GM21825 (cell line): ENCODE data around the gene DIP2C.
"Not testable (repeated sequence)": the region's sequence is repeated elsewhere in the genome, so short reads cannot be mapped to it uniquely, and the experiment has no call there.

Experiments used
- ATAC-seq: cut with Tn5 transposase; IDR thresholded peaks from one replicate; pipeline ENCODE4 v1.9.1; 2021; ENCODE audit warnings: mild to moderate bottlenecking, moderate library complexity; ENCODE audit not compliant: unreplicated experiment

The DIP2C gene

DNA sequence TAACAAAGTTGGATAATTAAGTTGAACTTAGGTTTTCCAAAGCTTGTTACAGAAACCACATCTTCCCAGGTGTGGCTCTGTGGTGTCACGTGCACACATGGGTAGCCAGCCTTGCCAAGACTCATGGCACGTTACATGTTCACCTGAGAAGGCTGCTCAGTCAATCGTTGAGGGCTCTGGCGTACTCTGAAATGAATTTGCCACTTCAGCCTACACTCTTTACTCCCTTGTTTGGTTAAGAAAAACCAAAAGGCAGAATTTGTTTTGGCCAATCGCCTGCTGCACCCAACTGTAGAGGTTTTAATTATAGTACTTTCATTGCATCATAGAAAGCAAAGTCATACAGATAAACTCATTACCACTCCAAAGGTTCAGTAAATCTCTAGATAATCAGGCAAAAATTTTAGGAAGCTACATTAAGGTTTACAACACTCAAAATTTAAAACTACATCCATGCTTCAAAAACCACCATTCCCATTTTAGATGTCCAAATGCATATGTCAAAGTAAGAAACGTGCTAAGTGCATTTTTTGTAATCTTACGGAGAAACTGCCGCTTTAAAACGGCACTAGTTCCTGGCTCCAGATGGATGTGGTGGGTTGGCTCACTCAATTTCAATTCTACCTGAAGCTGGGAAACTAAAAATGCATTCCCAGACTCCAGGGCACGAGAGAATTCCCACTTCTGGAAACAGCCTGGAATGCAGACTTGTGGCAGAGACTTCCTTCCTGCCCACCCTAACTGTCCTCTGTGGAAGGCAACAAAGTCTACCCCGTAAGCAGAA, 88.4 kb downstream of the DIP2C start:
- ATAC-seq: no peak

DNA sequence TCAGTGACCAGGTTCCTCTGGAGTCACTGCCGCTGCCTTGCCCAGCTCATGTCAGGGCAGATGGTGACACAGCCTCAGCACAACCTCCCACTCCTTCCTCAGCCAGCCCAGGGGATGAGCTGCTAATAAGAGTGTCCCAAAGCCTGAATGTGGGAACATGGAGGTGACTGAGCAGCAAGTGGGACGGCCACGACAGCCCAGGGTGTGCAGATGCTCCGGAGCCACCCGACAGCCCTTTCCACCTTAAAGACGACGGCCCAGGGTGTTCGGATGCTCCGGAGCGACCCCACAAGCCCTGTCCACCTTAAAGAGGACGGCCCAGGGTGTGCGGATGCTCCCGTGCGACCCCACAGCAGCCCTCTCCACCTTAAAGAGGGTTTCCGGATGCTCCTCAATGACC, 89.2 kb downstream of the DIP2C start:
- no peak for ATAC-seq

DNA sequence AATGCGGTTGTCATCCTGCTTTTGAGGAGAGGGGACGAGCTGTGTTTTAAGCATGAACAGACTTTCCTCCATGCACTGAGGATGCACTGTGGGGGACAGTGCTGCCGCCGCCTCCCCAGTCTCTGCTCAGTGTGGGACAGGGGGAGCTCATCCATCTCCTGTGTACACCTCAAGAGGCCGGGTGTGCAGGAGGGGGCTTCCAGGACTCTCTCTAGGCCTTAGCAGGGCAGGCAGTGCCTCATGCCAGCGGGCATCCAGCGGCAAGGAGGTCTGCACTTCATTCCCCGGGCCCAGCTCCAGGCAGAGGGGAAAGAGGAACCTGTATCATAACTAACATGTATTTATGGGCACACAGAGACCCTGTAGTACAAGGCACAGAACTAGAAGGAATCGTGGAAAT, 89.7 kb downstream of the DIP2C start:
- no peak for ATAC-seq

DNA sequence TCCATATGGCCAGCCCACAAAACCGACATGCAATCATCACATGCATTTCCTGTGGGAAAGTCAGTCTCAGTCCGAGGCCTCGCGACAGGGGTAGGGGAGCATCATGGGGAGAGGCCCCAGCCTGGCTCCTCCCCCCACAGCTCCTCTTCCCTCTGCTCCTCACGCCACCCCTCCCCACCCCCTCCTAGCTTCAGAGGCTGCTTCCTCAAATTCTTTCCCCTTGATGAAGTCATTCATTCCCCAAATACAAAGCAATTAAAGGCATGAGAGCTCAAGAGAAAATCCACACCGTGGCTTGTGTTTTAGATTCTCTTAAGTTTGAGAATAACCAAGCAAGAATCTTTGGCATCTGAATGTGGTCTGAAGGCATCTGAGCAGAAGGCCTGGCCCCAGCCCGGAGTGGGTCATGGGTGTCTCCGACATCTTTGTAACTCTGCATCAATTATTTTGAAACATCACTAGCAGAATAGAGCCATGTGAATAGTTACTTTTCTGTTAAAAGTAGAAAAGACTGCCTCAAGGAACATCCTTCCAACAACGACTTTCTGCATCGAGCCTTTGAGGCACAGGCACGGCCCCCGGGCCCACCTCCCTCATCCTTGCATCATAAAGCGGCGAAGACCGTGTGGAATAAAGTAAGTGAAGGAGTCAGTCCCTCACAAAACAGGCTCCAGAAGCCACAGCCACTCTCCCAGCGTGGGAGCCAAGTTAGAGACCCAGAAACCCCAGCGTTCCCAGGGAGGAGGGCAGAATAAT, 90.9 kb downstream of the DIP2C start:
- ATAC-seq: no peak

DNA sequence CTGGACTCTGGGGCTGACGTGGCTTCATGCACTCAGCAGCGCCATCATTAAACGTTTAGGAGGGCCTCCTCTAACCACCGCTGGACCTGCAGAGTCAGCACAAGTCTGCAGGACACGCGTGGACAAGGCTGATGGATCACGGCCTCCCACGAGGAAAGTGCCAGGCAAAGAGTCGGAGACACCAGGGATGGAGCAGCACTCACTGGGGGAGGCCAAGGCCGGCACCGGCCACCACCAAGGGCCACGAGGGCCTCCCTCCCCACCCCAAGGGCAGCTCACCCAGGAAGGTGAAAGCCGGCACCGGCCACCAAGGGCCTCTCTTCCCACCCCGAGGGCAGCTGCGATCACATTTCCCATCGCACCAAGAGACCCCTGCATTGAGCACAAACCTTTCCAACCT, 91.5 kb downstream of the DIP2C start:
- ATAC-seq: no peak

DNA sequence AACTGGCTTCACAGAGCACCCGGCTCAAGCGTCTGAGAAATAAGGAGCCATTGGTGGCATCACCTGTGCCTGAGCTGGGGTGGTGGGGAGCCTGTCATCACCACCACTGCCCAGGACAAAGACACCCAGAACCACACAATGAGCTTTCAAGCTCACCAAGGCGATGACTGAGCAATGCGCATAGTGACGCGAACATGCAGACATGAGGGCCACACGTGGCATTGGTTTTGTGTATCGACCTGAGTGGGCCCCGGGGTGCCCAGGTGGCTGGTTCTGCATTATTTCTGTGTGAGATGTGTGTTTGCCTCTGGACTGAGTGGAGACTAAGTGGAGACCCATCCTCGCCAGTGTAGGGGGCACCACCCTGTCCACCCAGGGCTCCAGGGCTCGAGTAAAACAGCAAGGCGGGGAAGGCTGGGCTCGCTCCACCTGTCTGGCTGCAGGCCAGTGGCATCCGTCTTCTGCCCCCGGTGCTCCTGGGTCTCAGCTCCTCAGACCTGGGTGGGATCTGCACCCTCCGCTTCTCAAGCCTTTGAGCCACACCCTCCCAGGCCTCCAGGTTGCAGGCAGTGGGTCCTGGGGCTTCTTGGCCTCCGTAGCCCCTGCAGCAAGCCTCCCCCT, 92.6 kb downstream of the DIP2C start:
- no peak for ATAC-seq

DNA sequence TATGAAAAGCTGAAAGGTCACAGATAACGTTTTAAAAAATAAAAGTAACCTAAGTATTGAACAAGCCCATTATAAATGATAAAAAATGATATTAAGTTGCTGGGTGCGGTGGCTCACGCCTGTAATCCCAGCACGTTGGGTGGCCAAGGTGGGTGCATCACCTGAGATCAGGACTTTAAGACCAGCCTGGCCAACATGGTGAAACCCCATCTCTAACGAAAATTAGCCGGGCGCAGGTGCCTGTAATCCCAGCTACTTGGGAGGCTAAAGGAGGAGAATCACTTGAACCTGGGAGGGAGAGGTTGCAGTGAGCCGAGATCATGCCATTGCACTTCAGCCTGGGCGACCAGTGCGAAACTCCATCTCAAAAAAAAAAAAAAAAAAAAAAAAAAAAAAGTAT, 93.3 kb downstream of the DIP2C start:
- not testable (repeated sequence) for ATAC-seq

DNA sequence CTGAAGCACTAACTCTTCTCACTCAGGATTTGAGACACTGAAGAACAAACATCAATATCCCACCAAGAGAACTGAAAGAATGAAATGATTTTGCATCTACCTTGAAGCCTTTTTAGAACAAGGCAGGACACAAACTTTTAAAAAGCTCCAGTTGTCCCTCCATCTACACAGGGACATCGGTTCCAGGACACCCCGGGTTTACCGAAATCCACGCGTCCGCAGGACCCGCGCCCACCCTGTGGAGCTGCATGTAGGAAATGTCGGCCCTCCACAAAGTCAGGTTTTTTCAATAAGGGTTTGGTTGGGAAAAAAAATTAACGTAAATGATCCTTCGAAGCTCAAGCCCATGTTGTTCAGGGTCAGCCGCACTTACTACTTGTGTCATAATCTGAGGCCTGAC, 94.0 kb downstream of the DIP2C start:
- ATAC-seq: no peak

DNA sequence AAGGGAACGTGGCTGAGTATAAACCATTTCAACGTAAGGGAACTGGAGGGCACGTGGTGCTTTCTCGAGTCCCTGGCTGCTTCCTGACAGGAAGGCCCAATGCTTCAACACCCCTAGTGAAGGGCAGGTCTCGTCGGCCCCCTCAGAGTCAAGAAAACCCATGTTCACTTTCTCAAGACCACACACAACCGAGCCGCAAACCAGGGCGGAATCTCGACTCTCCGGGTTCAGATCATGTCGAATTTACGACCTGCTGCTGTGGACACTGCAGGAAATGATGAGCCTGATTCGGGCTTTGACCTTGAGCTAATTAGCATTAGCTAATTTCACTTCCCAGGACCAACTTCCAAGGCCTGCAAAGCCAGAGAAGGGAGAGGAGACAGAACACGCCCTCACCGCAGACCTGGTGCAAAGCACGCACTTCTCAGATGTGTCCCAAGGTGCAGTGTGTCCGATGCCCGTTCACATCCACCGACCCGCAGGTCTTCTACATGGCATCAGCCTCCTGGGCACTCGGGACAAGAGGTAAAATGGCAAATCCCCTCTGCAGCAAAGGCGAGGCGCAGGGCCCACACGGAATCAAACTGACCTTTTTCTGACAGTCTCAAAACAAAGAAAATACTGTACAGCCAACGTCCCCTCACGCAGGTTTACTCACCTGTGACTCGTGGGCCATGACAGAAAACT, 94.7 kb downstream of the DIP2C start:
- ATAC-seq: no peak

DNA sequence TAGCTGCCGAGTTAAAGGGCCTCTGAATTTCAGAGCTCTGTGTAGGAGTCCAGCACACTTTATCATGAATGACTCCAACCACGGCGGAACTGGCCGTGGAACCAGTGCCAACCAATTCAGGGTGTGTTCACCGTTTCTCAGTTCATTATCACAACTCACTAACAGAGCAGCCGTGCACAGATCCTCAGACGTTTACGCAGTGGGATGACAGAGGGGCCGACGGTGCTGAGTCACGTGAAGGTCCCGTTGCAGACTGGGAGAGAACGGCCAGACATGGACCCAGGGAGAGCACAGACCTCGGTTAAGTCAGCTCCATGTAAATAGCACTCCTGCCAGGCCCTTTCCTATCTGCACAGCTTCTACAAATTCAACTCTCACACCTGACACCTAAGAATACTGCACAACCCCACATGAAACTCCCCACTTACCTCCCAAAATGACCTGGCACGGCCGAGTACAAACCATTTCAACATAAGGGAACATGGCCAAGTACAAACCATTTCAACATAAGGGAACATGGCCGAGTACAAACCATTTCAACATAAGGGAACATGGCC, 95.5 kb downstream of the DIP2C start:
- ATAC-seq: no peak

DNA sequence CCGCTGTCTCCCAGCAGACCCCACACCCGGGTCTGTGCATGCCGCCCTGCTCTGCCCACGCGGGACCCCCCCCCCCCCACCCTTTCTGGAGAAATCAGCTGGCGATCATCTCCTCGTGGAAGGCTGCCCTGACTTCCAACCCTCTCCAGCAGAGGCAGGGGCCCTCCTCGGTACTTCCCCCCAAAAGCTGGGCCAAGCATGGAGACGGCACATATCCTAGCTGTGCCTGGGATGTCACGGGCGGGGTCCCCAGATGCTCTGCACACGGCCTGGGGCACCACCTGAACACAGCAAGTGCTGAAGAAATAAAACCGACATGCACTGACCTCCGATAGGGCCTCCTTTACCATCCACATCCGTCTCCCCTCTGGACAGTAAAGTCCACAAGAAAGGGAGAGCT, 96.0 kb downstream of the DIP2C start:
- ATAC-seq: no peak

DNA sequence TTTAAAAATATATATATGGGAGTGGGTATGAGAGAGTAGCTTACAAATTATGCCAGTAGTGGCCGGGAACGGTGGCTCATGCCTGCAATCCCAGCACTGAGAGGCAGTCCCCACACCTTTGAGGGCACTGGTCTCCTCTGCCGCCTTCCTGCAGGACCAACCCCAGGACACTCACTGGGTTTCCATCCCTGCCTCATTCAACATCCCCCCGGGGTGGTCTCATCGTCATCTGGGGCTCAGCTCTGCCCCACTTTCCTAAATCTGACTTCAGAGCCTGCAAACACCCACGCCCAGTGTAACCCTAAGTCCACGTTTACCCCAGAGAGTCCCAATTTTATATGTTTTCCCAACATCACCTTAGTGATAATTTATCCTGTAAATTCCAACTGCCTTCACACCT, 96.5 kb downstream of the DIP2C start:
- no peak for ATAC-seq

DNA sequence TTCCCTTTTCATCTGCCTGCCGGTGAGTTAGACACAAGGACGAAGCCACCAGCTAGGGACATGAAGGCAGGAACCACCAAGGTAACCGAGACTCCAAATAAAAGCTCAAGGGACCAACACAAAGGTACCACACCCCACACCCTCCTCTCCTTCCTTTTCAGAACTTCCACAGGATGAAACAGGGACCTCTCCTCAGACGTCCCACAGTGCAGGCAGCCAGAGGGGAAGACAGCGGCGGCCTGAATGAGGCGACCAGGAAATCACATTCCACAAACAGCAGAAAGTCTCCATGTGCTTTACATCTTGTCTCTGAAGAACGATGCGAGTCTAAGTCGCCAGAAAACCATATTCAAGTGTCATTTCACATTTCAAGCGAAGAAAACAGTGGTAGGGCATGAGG, 97.8 kb downstream of the DIP2C start:
- ATAC-seq: no peak

DNA sequence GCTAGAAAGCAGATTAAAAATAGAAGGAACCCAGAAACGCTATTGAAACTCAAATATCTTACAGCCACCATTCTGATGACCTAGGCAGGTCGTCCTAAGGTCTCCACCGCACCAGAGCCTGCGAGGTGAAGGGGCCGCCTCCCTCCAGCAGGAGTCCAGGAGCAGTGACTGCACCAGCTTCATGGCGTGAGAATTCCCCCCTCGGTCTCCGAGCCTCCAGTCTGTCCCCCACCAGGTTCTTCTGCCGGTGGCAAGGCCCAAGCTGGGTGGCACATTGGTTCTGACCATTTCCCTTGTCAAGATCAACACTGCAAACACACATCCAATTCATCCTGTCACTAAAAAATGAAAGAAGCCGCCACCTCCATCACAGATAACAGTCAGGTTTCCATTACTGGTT, 98.7 kb downstream of the DIP2C start:
- ATAC-seq: no peak

DNA sequence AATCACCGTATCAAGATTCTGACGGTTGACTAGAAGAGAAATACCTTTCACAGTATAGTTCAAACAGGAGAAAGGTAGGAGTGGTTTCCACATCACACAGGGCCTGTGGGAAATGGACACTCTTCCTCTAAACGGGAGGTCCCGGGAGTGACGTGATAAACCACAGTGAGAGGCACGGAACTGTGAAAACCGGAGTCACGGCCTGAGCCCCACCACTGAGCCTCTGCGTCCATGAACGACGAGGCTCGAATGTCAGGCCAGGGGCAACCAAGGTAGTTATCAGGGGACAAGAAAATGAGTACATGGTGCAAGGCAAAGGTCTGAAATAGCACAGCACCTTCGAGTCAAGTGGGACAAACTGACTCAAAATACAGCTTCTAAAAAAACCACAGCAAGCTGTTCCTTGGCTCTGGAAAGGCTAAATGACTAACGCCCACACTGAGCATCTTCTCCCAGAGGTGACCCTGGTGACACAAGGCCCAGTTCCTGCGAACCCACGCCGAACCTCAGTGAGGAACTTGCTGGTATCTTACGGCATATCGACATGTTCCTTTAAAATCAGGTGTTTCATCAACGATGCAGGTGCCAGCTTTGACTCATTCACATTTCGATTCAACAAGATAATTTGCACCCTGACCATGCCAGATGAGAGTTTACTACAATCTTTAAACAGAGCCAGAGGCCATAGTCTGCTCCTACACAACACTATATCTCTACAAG, 99.3 kb downstream of the DIP2C start:
- no peak for ATAC-seq

DNA sequence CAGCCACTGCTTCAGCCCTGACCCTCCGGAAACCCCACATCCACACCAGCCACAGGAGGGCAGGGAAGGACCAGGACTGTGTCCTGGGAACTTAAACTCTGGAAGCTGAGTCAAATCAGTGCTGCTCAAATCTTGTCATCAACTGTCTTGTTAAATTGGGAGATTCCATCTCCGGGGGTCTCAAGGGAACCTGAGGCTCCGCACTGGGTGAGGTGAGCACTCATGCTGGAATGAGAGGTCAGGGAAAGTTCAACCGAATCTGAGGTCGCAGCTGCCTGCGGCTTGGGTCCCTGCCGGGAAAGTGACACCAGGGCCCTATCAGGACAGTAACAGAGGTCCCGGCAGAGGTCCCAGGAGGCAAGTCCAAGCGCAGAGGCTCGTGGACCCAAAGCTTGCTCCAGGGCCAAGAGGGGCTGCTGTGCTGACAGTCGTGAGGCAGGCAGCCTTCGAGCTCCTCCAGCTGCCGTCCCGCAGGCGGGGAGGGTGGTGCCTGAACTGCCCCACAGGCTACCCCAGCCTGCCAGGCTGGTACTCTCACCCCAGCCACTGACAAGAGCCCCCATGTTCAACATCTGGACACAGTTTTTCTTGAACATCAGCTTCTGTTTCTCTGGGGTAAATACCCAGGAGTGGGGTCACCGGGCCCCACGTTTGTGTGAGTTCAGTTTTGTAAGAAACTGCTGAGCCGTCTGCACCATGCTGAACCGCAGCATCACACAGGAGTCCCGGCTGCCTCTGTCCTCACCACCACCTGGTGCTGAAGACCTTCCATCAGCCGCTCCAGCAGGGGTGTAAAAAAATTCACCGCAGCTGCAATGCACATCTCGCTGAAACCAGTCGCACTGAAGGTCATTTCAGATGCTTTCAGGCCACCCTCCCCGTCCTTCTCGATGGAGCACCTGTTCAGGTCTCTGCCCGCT, 101.0 kb downstream of the DIP2C start:
- no peak for ATAC-seq

DNA sequence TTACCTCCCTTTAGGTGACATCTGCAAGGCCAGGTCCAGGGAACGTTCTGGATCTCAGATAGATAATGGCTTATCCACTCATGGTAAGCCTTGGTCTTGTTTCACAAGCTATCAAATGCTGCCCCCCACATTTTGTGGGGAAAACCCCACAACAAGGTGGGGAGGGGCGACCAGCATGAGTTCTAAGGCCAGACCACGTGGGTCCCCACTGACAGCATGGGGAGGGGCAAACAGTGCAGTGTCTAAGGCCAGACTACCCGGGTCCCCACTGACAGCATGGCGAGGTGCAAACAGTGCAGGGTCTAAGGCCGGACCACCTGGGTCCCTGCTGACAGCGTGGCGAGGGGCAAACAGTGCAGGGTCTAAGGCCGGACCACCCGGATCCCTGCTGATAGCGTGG, 102.8 kb downstream of the DIP2C start:
- no peak for ATAC-seq

DNA sequence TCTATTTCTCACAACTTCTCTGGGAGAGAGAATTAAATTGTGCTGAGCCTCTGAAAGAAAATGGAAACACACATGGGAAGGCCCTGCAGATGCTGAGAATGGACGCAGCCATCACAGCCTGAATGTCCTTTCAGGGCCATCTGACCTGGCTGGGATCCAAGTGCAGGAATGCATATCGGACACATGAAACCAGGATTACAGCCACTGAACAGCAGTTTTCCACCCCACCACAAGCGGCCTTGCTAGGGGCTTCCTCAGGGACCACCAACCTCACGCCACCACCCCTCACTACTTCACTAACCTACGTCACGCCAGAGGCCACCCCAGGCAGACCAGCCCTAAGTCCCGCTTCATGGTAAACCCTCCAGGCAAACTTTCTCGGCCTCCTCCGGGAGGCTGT, 103.3 kb downstream of the DIP2C start:
- no peak for ATAC-seq

DNA sequence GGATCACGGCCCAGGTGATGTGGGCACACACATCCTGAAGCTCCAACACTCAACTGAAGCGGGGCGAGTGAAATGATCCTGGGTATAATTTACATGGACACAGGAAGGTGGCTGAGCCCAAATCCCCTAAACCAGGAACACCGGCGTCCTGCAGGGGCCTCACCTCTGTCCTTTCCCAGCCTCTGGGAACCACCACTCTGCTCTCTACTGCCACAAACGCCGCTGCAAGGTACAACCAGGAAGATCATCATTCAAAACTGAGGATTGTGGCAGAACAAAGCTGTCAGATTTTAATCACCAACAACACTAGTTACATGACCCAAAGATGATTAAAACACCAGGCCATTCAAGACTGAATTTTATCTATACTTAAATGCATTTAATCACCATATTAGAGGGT, 104.0 kb downstream of the DIP2C start:
- no peak for ATAC-seq
